ENCODE data around the gene CERS6. TPM values are rescaled to one million over a fixed set of nuclear protein-coding genes. Genes with fewer than 3 reads are reported as not detected.

Gene CERS6
- total RNA-seq, 4 donors from 2014 or later = 46.6 to 67.7 (median 53.6) TPM

DNA sequence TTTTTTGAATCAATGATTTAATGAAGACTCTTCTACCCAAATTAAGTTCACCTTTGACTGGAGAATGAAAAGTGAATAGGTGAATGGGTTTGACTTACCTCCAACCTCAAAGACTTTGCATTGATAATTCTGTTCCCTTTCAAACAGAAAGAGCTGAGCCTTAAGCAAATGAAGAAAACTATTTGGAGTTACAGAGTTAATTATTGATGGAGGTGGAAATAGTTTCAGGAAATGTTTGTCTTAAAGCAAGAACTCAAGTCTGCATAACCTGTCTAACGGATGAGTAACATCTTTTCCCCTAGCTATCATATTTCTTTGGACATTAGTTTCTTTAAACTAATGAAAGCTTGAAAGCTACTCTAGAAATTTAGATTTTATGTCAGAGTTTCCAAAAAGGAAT is 166.5 kb downstream of the CERS6 start:
- no peak for TF ChIP-seq POLR2AphosphoS5 (IDR thresholded peaks at IDR 0.05)
- TF ChIP-seq CTCF (IDR thresholded peaks at IDR 0.05) = no peak
- no peak for TF ChIP-seq EP300 (IDR thresholded peaks at IDR 0.05)
- TF ChIP-seq POLR2A (IDR thresholded peaks at IDR 0.05; ENCODE audit: low read depth) = no peak
- H3K36me3 ChIP-seq = no peaks in the 10 kb centered on the region
- no peak overlapping the region for H3K27ac ChIP-seq (replicated peaks in 1 of 4)
- no peaks in the 10 kb centered on the region for H3K27me3 ChIP-seq
- WGBS = 87% methylated on average over 1 of the region's 1 CpG
- no peaks in the 10 kb centered on the region for H3K9me3 ChIP-seq
- H3K4me3 ChIP-seq = no peak overlapping the region
- intact Hi-C loops (cut with DNase I) = no loop called here
- no peak for DNase-seq (ENCODE audit: extremely low spot score)
- H3K4me1 ChIP-seq = peaks cover 2 to 16% (median 7%) of the 10 kb centered on the region in 4 donors

DNA sequence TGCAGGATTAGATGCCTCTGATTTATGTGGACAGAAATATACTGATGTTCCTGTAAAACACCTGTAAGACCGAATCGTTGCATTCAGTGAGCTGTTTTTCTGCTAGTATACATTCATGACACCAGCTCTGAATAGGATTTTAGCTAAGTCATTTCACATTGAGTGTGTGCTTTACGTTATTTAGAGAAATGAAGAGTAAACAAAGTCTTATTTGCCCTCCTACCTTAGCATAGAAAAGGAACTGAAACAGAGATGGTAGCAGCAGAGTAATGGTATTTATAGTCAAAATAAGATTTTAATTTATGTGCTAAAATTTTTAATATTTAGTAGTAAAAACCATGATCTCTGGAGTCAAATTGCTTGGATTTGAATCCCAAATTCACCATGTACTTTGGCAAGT is 168.0 kb downstream of the CERS6 start:
- TF ChIP-seq POLR2AphosphoS5 (IDR thresholded peaks at IDR 0.05) = no peak
- WGBS = 97% methylated on average over 3 of the region's 3 CpGs
- no peaks in the 10 kb centered on the region for H3K27me3 ChIP-seq
- H3K4me3 ChIP-seq = no peak overlapping the region
- H3K27ac ChIP-seq (replicated peaks in 1 of 4) = no peak overlapping the region
- intact Hi-C loops (cut with DNase I) = no loop called here
- DNase-seq (ENCODE audit: extremely low spot score) = no peak
- H3K9me3 ChIP-seq = no peaks in the 10 kb centered on the region
- no peaks in the 10 kb centered on the region for H3K36me3 ChIP-seq
- H3K4me1 ChIP-seq = peaks cover 3 to 16% (median 7%) of the 10 kb centered on the region in 4 donors

DNA sequence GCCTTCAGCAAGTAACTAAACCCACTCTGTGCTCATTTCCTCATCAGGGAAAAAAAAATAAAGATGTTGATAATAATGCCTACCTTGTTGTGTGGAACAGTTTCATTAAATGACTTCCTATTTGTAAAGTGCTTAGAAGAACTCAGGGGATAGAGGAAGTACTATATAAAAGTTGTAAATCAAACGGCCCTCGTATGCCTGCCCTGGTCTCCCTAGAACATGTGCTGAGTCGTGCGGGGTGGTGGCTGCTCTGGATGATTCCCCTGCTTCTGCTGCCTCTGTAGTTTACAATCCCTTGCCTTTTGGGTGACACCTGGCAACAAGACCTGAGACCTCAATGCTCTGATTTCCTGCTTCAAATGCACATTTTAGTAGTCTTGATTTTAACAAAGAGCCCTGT is 170.0 kb downstream of the CERS6 start:
- H3K4me1 ChIP-seq = peaks cover 3 to 16% (median 7%) of the 10 kb centered on the region in 4 donors
- TF ChIP-seq POLR2AphosphoS5 (IDR thresholded peaks at IDR 0.05) = no peak
- no peak for TF ChIP-seq EP300 (IDR thresholded peaks at IDR 0.05)
- no peak for TF ChIP-seq CTCF (IDR thresholded peaks at IDR 0.05)
- no peak for TF ChIP-seq POLR2A (IDR thresholded peaks at IDR 0.05; ENCODE audit: low read depth)
- H3K9me3 ChIP-seq = no peaks in the 10 kb centered on the region
- DNase-seq (ENCODE audit: extremely low spot score) = no peak
- H3K4me3 ChIP-seq = no peak overlapping the region
- no peaks in the 10 kb centered on the region for H3K36me3 ChIP-seq
- peak overlapping the region; percentile 29 to 51 (median 38) for H3K27ac ChIP-seq (replicated peaks in 1 of 4)
- H3K27me3 ChIP-seq = no peaks in the 10 kb centered on the region
- WGBS = 63% methylated on average over 4 of the region's 4 CpGs
- intact Hi-C loops (cut with DNase I) = no loop called here

- Histone ChIP-seq H3K4me1 (peaks cover 3 to 16% (median 7%) of the 10 kb centered on the region in 4 donors), H3K27me3 (no peaks in the 10 kb centered on the region), H3K36me3 (no peaks in the 10 kb centered on the region), H3K27ac (replicated peaks in 1 of 4) (peak overlapping the region; percentile 29 to 51 (median 38)), H3K9me3 (no peaks in the 10 kb centered on the region), H3K4me3 (no peak overlapping the region)
- 47% methylated on average over 3 of the region's 3 CpGs for WGBS
- TF ChIP-seq POLR2A (IDR thresholded peaks at IDR 0.05; ENCODE audit: low read depth) (no peak), EP300 (IDR thresholded peaks at IDR 0.05) (no peak), POLR2AphosphoS5 (IDR thresholded peaks at IDR 0.05) (no peak), CTCF (IDR thresholded peaks at IDR 0.05) (no peak)
- DNase-seq (ENCODE audit: extremely low spot score) = no peak
- intact Hi-C loops (cut with DNase I) = no loop called here
Observed at GRCh38 chr2:168626647-168627046, 170.6 kb downstream of the CERS6 start.

- no peak overlapping the region for H3K4me3 ChIP-seq
- H3K27ac ChIP-seq (replicated peaks in 1 of 4) = peak overlapping the region; percentile 78 to 86 (median 82)
- H3K4me1 ChIP-seq = peaks cover 37 to 59% (median 50%) of the 10 kb centered on the region in 4 donors
- DNase-seq (ENCODE audit: extremely low spot score) = no peak
- no peaks in the 10 kb centered on the region for H3K36me3 ChIP-seq
- TF ChIP-seq POLR2AphosphoS5 (IDR thresholded peaks at IDR 0.05) = peak; percentile 83 to 88
- peak; percentile 93 for TF ChIP-seq EP300 (IDR thresholded peaks at IDR 0.05)
- no peak for TF ChIP-seq CTCF (IDR thresholded peaks at IDR 0.05)
- TF ChIP-seq POLR2A (IDR thresholded peaks at IDR 0.05; ENCODE audit: low read depth) = no peak
- H3K27me3 ChIP-seq = no peaks in the 10 kb centered on the region
- 20% methylated on average over 7 of the region's 7 CpGs for WGBS
- H3K9me3 ChIP-seq = no peaks in the 10 kb centered on the region
- intact Hi-C loops (cut with DNase I) = loop anchor here (5.0 to 10.0 kb wide), 2 partner anchors 48 to 105 kb away; no protein-coding TSS in a partner anchor
Observed at GRCh38 chr2:168632709-168633121, 176.6 kb downstream of the CERS6 start.

Data from esophagus muscularis mucosa (tissue), 4 donors.